Astrocyte (in vitro differentiated cells and primary cell): ENCODE measurements around the gene THRB.

Experiments
- CTCF ChIP-seq: IDR thresholded peaks from 2 replicates; pipeline ENCODE4 v1.5.1; 2011; ENCODE audit warnings: low read depth, mild to moderate bottlenecking, inconsistent platforms, low read length, moderate library complexity; ENCODE audit not compliant: insufficient read depth
- EZH2 ChIP-seq: IDR thresholded peaks from 2 replicates; pipeline ENCODE4 v1.6.1; 2012; ENCODE audit warnings: mild to moderate bottlenecking, low read length, inconsistent platforms; ENCODE audit not compliant: insufficient read depth

GRCh38 chr3:24177201-24177600 lies 317.4 kb downstream of the THRB start:
- no peak for TF ChIP-seq CTCF
- no peak for TF ChIP-seq EZH2
